Iris pigment epithelial cell (primary cell): ENCODE results near the gene THEMIS2.

Source experiments
- DNase-seq: peaks from one replicate; pipeline ENCODE4 v3.0.0-alpha.2; 2011; ENCODE audit warnings: low read depth

THEMIS2 gene

GRCh38 chr1:27885621-27886352 is 13.4 kb downstream of the THEMIS2 start:
- no peak for DNase-seq

GRCh38 chr1:27886353-27886679 is 14.0 kb downstream of the THEMIS2 start:
- DNase-seq: no peak

- no peak for DNase-seq
These were observed 14.4 kb downstream of the THEMIS2 start for GRCh38 chr1:27886744-27887143.

- no peak for DNase-seq
These were observed 15.1 kb downstream of the THEMIS2 start for GRCh38 chr1:27887215-27888021.

- DNase-seq: no peak
These were observed 17.2 kb downstream of the THEMIS2 start for GRCh38 chr1:27889506-27889905.

GRCh38 chr1:27891196-27891889 is 19.0 kb downstream of the THEMIS2 start:
- no peak for DNase-seq

GRCh38 chr1:27894521-27894920 is 22.2 kb downstream of the THEMIS2 start:
- DNase-seq: no peak

- DNase-seq: no peak
These were observed 34.4 kb downstream of the THEMIS2 start for GRCh38 chr1:27906759-27907158.

- no peak for DNase-seq
These were observed 40.1 kb downstream of the THEMIS2 start for GRCh38 chr1:27912429-27912828.

- DNase-seq: no peak
These were observed 42.8 kb downstream of the THEMIS2 start for GRCh38 chr1:27915082-27915575.

- DNase-seq: no peak
These were observed 49.9 kb downstream of the THEMIS2 start for GRCh38 chr1:27922272-27922671.

GRCh38 chr1:27928216-27928954 is 56.0 kb downstream of the THEMIS2 start:
- DNase-seq: no peak

- no peak for DNase-seq
These were observed 58.8 kb downstream of the THEMIS2 start for GRCh38 chr1:27931184-27931583.

- DNase-seq: no peak
These were observed 59.4 kb downstream of the THEMIS2 start for GRCh38 chr1:27931759-27932158.

- DNase-seq: no peak
These were observed 62.6 kb downstream of the THEMIS2 start, which contains the start of gene SMPDL3B for GRCh38 chr1:27934818-27935549. SMPDL3B (plus strand) TSS chr1:27935000; CDS start chr1:27935184, 184 bp downstream.

GRCh38 chr1:27935721-27936120 is 63.4 kb downstream of the THEMIS2 start:
- no peak for DNase-seq
